Astrocyte (in vitro differentiated cells and primary cell): Measurements from ENCODE around the gene PNPO.

Source experiments
- CTCF ChIP-seq: IDR thresholded peaks from 2 replicates; pipeline ENCODE4 v1.5.1; 2011; ENCODE audit warnings: low read depth, mild to moderate bottlenecking, inconsistent platforms, low read length, moderate library complexity; ENCODE audit not compliant: insufficient read depth
- EZH2 ChIP-seq: IDR thresholded peaks from 2 replicates; pipeline ENCODE4 v1.6.1; 2012; ENCODE audit warnings: mild to moderate bottlenecking, low read length, inconsistent platforms; ENCODE audit not compliant: insufficient read depth

GRCh38 chr17:47970725-47971499 is 29.5 kb downstream of the PNPO start, which contains the start of gene CDK5RAP3:
- TF ChIP-seq CTCF (peak; percentile 56), EZH2 (no peak)
